Measurements from ENCODE around the gene SCARB1. TPM values are rescaled to one million over a fixed set of nuclear protein-coding genes. Genes with fewer than 3 reads are reported as not detected.

SCARB1 gene
- total and polyA plus RNA-seq, 2 donors (not counting 1 experiment from before 2014, with no cell fraction given), result 14.7 to 32.5 TPM

- peak; percentile 85 to 99 for DNase-seq (ENCODE audit: low read depth in 2 of 2)
- TF ChIP-seq EZH2 (IDR thresholded peaks at IDR 0.05; ENCODE audit: low read length, missing control alignments) (no peak), CTCF (conservative IDR thresholded peaks at IDR 0.05 in 1 of 2, IDR thresholded peaks at IDR 0.05 in 1 of 2; ENCODE audit: low read depth in 1 of 2, low read length in 2 of 2) (no peak)
- no peaks in the 10 kb centered on the region for H3K9me3 ChIP-seq (ENCODE audit: control insufficient read depth, insufficient read depth, low read depth, low read length)
- no peak overlapping the region for H2AFZ ChIP-seq (ENCODE audit: low read length)
- H3K4me2 ChIP-seq (ENCODE audit: extremely low read depth, insufficient read depth, low read length), result no peak overlapping the region
- H3K79me2 ChIP-seq (ENCODE audit: control insufficient read depth, insufficient read depth, low read length), result no peaks in the 10 kb centered on the region
- H3K4me3 ChIP-seq (replicated peaks in 1 of 4; ENCODE audit: control extremely low read depth in 1 of 4, insufficient read depth in 1 of 4, low read depth in 3 of 4, low read length in 4 of 4), result no peak overlapping the region
- H3K36me3 ChIP-seq (ENCODE audit: control insufficient read depth, insufficient read depth, low read length), result no peaks in the 10 kb centered on the region
- H4K20me1 ChIP-seq (ENCODE audit: control insufficient read depth, extremely low read depth, insufficient read depth, low read length), result no peaks in the 10 kb centered on the region
- H3K4me1 ChIP-seq (ENCODE audit: control insufficient read depth, extremely low read depth, insufficient read depth, low read length), result peaks cover 2% of the 10 kb centered on the region
- H3K27ac ChIP-seq (ENCODE audit: insufficient read depth, low read length), result no peak overlapping the region
- H3K27me3 ChIP-seq (ENCODE audit: control insufficient read depth, insufficient read depth, low read length), result no peaks in the 10 kb centered on the region
- no peak overlapping the region for H3K9ac ChIP-seq (ENCODE audit: insufficient read depth, low read length)
Observed at GRCh38 chr12:124747426-124748161, 116.1 kb downstream of the SCARB1 start.

GRCh38 chr12:124746649-124747425 lies 116.8 kb downstream of the SCARB1 start:
- Histone ChIP-seq H2AFZ (ENCODE audit: low read length) (no peak overlapping the region), H3K9ac (ENCODE audit: insufficient read depth, low read length) (no peak overlapping the region), H3K9me3 (ENCODE audit: control insufficient read depth, insufficient read depth, low read depth, low read length) (no peaks in the 10 kb centered on the region), H3K4me3 (replicated peaks in 1 of 4; ENCODE audit: control extremely low read depth in 1 of 4, insufficient read depth in 1 of 4, low read depth in 3 of 4, low read length in 4 of 4) (no peak overlapping the region), H3K4me1 (ENCODE audit: control insufficient read depth, extremely low read depth, insufficient read depth, low read length) (peaks cover 2% of the 10 kb centered on the region), H3K4me2 (ENCODE audit: extremely low read depth, insufficient read depth, low read length) (no peak overlapping the region), H4K20me1 (ENCODE audit: control insufficient read depth, extremely low read depth, insufficient read depth, low read length) (no peaks in the 10 kb centered on the region), H3K79me2 (ENCODE audit: control insufficient read depth, insufficient read depth, low read length) (no peaks in the 10 kb centered on the region), H3K36me3 (ENCODE audit: control insufficient read depth, insufficient read depth, low read length) (no peaks in the 10 kb centered on the region), H3K27me3 (ENCODE audit: control insufficient read depth, insufficient read depth, low read length) (no peaks in the 10 kb centered on the region), H3K27ac (ENCODE audit: insufficient read depth, low read length) (no peak overlapping the region)
- TF ChIP-seq CTCF (conservative IDR thresholded peaks at IDR 0.05 in 1 of 2, IDR thresholded peaks at IDR 0.05 in 1 of 2; ENCODE audit: low read depth in 1 of 2, low read length in 2 of 2) (no peak), EZH2 (IDR thresholded peaks at IDR 0.05; ENCODE audit: low read length, missing control alignments) (no peak)
- no peak for DNase-seq (ENCODE audit: low read depth in 2 of 2)

GRCh38 chr12:124745891-124746570 lies 117.6 kb downstream of the SCARB1 start:
- H3K9ac ChIP-seq (ENCODE audit: insufficient read depth, low read length), result no peak overlapping the region
- no peaks in the 10 kb centered on the region for H3K79me2 ChIP-seq (ENCODE audit: control insufficient read depth, insufficient read depth, low read length)
- peak; percentile 93 to 96 for DNase-seq (ENCODE audit: low read depth in 2 of 2)
- H3K36me3 ChIP-seq (ENCODE audit: control insufficient read depth, insufficient read depth, low read length), result no peaks in the 10 kb centered on the region
- no peak overlapping the region for H3K4me3 ChIP-seq (replicated peaks in 1 of 4; ENCODE audit: control extremely low read depth in 1 of 4, insufficient read depth in 1 of 4, low read depth in 3 of 4, low read length in 4 of 4)
- peaks cover 2% of the 10 kb centered on the region for H3K4me1 ChIP-seq (ENCODE audit: control insufficient read depth, extremely low read depth, insufficient read depth, low read length)
- H4K20me1 ChIP-seq (ENCODE audit: control insufficient read depth, extremely low read depth, insufficient read depth, low read length), result no peaks in the 10 kb centered on the region
- no peak overlapping the region for H2AFZ ChIP-seq (ENCODE audit: low read length)
- no peaks in the 10 kb centered on the region for H3K9me3 ChIP-seq (ENCODE audit: control insufficient read depth, insufficient read depth, low read depth, low read length)
- peak overlapping the region; percentile 13 for H3K27ac ChIP-seq (ENCODE audit: insufficient read depth, low read length)
- no peaks in the 10 kb centered on the region for H3K27me3 ChIP-seq (ENCODE audit: control insufficient read depth, insufficient read depth, low read length)
- H3K4me2 ChIP-seq (ENCODE audit: extremely low read depth, insufficient read depth, low read length), result peak overlapping the region; percentile 47
- TF ChIP-seq CTCF (conservative IDR thresholded peaks at IDR 0.05 in 1 of 2, IDR thresholded peaks at IDR 0.05 in 1 of 2; ENCODE audit: low read depth in 1 of 2, low read length in 2 of 2), result no peak
- no peak for TF ChIP-seq EZH2 (IDR thresholded peaks at IDR 0.05; ENCODE audit: low read length, missing control alignments)
